Neural cell (in vitro differentiated cells): Measurements from ENCODE around the gene KIF19.

Source experiments
- EP300 ChIP-seq: fragments of 450-650 bp; conservative IDR thresholded peaks from 2 replicates; pipeline ENCODE4 v1.6.1; 2014; ENCODE audit warnings: antibody characterized with exemption, mild to moderate bottlenecking, moderate library complexity; ENCODE audit not compliant: poor library complexity, severe bottlenecking
- EZH2 ChIP-seq: fragments of 200-600, 300-800 bp; shearing (Covaris generic), sonication (generic); IDR thresholded peaks from 2 replicates; pipeline ENCODE4 v1.6.1; 2014; ENCODE audit warnings: antibody characterized with exemption, low read length, borderline replicate concordance, mild to moderate bottlenecking; ENCODE audit not compliant: insufficient read depth, poor library complexity, severe bottlenecking
- RAD21 ChIP-seq: fragments of 450-650 bp; conservative IDR thresholded peaks from 2 replicates; pipeline ENCODE4 v1.6.1; 2014; ENCODE audit warnings: antibody characterized with exemption, mild to moderate bottlenecking, moderate library complexity
- SMC3 ChIP-seq: fragments of 450-650 bp; conservative IDR thresholded peaks from 2 replicates; pipeline ENCODE4 v1.6.1; 2014; ENCODE audit warnings: antibody characterized with exemption, mild to moderate bottlenecking, moderate library complexity; ENCODE audit not compliant: poor library complexity
- TF ChIP-seq, protein P1 (sequence below): fragments of 450-650 bp; IDR thresholded peaks from 2 replicates; pipeline ENCODE4 v1.5.1; 2014; ENCODE audit warnings: antibody characterized with exemption, mild to moderate bottlenecking, moderate library complexity; ENCODE audit not compliant: poor library complexity, severe bottlenecking

DNA sequence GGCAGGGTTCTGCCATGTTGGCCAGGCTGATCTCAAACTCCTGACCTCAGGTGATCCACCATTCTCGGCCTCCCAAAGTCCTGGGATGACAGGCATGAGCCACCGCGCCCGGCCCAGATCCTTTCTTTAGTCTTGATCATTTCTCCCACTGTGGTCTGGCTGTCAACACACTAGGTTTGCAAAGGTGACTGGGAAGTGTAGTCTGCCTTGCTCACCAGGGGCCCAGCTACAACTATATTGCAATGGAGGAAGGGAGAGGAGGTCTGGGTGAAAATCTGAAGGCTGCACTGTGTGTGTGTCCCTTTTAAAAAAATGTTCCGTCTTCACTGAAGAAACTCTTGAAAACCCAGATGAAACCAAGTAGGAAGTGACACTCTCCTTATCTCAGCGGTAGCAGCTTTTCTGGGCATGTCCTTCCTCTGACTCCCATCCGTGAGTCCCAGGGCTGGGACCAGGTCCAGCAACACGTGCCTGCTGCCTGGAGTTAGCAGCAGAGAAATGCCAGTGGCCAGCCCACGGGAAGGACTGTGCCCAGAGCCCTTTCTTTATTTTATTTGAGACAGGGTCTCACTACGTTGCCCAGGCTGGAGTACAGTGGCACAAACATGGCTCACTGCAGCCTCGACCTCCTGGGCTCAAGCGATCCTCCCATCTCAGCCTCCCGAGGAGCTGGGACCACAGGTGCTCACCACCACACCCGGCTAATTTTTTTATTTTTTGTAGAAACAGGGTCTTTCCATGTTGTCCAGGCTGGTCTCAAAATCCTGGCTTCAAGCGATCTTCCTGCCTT, 17.8 kb upstream of the KIF19 start:
- TF ChIP-seq EZH2: no peak
- TF ChIP-seq, protein P1, sequence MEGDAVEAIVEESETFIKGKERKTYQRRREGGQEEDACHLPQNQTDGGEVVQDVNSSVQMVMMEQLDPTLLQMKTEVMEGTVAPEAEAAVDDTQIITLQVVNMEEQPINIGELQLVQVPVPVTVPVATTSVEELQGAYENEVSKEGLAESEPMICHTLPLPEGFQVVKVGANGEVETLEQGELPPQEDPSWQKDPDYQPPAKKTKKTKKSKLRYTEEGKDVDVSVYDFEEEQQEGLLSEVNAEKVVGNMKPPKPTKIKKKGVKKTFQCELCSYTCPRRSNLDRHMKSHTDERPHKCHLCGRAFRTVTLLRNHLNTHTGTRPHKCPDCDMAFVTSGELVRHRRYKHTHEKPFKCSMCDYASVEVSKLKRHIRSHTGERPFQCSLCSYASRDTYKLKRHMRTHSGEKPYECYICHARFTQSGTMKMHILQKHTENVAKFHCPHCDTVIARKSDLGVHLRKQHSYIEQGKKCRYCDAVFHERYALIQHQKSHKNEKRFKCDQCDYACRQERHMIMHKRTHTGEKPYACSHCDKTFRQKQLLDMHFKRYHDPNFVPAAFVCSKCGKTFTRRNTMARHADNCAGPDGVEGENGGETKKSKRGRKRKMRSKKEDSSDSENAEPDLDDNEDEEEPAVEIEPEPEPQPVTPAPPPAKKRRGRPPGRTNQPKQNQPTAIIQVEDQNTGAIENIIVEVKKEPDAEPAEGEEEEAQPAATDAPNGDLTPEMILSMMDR: no peak
- TF ChIP-seq RAD21: no peak
- no peak for TF ChIP-seq EP300
- no peak for TF ChIP-seq SMC3
